ENCODE data around the gene MCHR1.
"Not testable (repeated sequence)": the region's sequence is repeated elsewhere in the genome, so short reads cannot be mapped to it uniquely, and the experiment has no call there.

Gene MCHR1

GRCh38 chr22:40655941-40656340, 23.3 kb upstream of the MCHR1 start:
- DNase-seq (ENCODE audit: low read depth in 3 of 3) = not testable (repeated sequence)

GRCh38 chr22:40656651-40657050, 22.6 kb upstream of the MCHR1 start:
- DNase-seq (ENCODE audit: low read depth in 3 of 3) = not testable (repeated sequence)

DNA sequence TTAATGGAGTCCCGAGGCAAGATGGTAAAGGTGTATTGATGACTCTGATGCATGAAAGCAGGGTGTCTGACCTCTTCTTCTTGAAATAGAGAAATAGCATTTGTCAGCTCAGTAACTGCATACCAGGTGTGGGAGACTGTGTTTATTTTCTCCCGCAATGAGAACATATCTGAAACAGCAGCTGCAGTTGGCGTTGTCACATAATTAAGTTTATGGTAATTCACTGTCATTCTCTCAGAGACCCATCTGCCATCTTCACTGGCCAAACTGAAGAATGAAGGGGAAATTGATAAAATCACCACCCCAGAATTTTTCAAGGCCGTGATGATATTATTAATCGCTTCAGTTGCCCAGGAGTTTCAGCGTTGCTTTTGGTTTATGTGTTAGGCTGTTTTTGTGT, 20.1 kb upstream of the MCHR1 start:
- DNase-seq (ENCODE audit: low read depth in 3 of 3) = no peak

- no peak for DNase-seq (ENCODE audit: low read depth in 3 of 3)
Observed at GRCh38 chr22:40660730-40661129, 18.6 kb upstream of the MCHR1 start.

GRCh38 chr22:40661671-40662070, 17.6 kb upstream of the MCHR1 start:
- no peak for DNase-seq (ENCODE audit: low read depth in 3 of 3)

DNA sequence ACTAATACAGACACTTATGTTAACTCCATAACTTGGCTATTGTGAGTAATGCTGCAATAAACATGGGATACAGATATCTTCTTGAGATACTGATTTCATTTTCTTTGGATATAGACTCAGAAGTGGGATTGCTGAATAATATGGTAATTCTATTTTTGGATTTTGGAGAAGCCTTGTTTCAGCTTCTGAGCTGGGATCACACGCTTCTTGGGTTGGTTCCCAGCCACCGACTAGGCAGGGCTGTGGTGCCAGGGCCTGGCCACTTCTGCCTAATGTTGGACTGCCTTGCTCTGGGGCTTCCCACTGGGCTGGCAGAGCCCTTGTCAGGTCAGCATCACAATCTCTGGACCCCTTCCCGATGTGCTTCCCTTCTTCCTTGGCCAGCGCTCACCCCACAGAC, 14.0 kb upstream of the MCHR1 start:
- DNase-seq (ENCODE audit: low read depth in 3 of 3) = no peak

- no peak for DNase-seq (ENCODE audit: low read depth in 3 of 3)
Observed at GRCh38 chr22:40666151-40666848, 13.0 kb upstream of the MCHR1 start.

GRCh38 chr22:40668611-40669411, 10.5 kb upstream of the MCHR1 start:
- no peak for DNase-seq (ENCODE audit: low read depth in 3 of 3)

DNA sequence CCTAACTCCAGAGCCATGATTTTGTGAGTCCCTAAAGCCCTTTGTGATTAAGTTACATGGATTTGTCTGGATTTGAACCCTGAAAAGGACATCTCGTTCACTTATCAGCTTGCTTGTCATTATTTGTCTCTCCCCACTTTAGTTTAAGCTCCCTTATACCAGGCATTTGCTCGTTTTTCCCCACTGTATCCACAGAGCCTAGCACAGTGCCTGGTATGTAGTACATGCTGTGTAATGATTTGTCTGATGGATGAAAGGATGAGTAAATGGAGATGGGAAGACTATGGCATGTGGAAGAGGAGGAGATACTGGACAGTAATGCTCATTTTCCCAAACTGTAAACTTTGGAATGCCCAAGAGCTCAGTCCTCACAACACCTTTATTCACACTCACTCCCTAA, 9.2 kb upstream of the MCHR1 start:
- DNase-seq (ENCODE audit: low read depth in 3 of 3) = no peak

DNA sequence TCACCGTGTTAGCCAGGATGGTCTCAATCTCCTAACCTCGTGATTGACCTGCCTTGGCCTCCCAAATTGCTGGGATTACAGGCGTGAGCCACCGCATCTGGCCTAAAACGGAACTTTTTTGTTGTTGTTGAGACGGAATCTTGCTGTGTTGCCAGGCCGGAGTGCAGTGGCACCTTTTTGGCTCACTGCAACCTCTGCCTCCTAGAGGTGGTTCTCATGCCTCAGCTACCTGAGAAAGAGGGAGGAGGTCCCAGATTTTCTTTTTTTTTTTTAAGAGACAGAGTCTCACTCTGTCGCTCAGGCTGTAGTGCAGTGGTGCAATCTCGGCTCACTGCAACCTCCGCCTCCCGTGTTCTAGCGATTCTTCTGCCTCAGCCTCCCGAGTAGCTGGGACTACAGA, 7.9 kb upstream of the MCHR1 start:
- DNase-seq (ENCODE audit: low read depth in 3 of 3) = no peak

- DNase-seq (ENCODE audit: low read depth in 3 of 3) = no peak
Observed at GRCh38 chr22:40671796-40672360, 7.4 kb upstream of the MCHR1 start.

- DNase-seq (ENCODE audit: low read depth in 3 of 3) = no peak
Observed at GRCh38 chr22:40673017-40673416, 6.3 kb upstream of the MCHR1 start.

- DNase-seq (ENCODE audit: low read depth in 3 of 3) = no peak
Observed at GRCh38 chr22:40674274-40674673, 5.0 kb upstream of the MCHR1 start.

GRCh38 chr22:40676166-40676565, 3.1 kb upstream of the MCHR1 start:
- DNase-seq (ENCODE audit: low read depth in 3 of 3) = not testable (repeated sequence)

- DNase-seq (ENCODE audit: low read depth in 3 of 3) = no peak
Observed at GRCh38 chr22:40676644-40677043, 2.6 kb upstream of the MCHR1 start.

- no peak for DNase-seq (ENCODE audit: low read depth in 3 of 3)
Observed at GRCh38 chr22:40678493-40679248, 613 bp upstream of the MCHR1 start.

DNA sequence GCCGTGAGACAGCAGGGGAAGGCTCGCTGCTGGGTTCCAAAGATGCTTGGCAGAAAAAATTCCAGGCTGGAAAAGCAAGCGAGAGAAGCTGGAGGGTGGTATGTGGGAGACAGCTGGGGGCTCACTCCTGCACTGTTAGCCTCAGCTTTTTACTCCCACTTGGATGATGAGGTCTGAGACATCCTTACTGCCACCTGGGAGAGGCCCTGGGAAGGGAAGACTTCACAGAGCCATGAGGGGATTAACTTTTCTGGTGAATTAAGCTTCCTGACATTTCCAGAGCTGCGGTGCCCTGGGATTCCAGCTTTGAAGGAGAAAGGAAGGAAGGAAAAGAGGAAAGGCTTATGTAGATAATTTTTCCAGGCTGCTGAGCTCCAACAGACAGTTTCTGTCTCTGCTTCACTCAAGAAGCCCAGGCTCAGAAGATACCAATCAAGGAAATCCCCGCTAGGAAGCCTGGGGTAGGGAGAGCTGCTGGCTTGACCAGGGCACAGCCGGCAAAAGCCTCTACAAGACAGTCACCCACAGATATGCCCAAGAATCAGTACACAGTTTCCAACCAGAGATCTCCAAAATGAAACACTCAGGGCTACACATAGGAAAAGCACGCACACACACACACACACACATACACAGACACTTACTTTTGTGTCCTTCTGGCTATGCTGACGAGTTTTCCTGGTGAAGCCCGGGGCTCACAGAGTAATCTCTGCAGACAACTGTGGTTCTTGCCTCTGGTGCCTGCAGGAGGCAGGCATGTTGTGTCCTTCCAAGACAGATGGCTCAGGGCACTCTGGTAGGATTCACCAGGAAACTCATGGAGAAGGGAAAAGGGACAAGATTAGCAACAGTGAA, 907 bp downstream of the MCHR1 start:
- no peak for DNase-seq (ENCODE audit: low read depth in 3 of 3)

- no peak for DNase-seq (ENCODE audit: low read depth in 3 of 3)
Observed at GRCh38 chr22:40680819-40681183, 1.5 kb downstream of the MCHR1 start.

GRCh38 chr22:40681451-40681850, 2.2 kb downstream of the MCHR1 start:
- no peak for DNase-seq (ENCODE audit: low read depth in 3 of 3)

- DNase-seq (ENCODE audit: low read depth in 3 of 3) = no peak
Observed at GRCh38 chr22:40684728-40685127, 5.4 kb downstream of the MCHR1 start.

- no peak for DNase-seq (ENCODE audit: low read depth in 3 of 3)
Observed at GRCh38 chr22:40685406-40685805, 6.1 kb downstream of the MCHR1 start.

Data from stimulated activated CD4-positive, alpha-beta T cell treated with anti-CD3 and anti-CD28 coated beads, TNF-alpha, amount 100 ng/mL, for 24 hours (primary cell).